ENCODE results near the gene CACNA2D3.

Gene CACNA2D3

DNA sequence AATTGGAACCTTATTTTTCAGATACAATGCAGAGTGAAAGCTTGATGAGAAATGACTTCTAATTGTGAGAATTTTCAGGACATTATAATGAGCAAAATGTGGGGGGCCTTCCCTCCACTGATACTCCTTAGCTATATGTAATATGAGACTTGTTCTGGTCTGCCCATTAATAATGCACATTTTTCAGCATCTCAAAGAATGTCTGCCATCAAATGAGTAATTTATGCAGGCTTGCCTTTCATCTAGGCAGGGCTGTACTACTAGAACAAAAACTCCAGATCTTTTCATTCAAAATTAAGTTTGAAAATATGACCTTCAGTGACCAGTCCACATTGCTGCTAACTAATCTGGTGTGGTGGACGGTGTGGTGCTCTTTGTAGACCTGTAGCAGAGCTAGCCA lies 678.1 kb downstream of the CACNA2D3 start:
- H3K27ac ChIP-seq (ENCODE audit: low read length), result no peak overlapping the region

DNA sequence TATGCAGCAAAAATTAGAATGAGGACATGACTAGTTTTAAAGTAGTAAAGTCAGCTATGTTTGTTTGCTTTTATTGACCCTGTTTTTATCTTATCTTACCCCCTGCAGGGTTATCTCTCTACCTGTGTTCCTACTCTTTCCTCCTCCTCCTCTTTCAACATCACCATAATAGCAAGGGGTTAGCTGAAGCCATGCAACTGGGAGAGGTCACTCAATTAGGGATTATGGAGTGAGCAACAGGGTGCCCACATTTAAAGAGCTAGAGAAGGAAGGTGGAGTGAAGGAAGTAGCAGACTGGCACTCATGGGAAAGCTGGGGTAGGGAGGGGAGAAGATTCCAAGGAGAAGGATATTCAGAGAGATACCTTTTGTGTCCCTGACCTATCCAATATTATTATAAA lies 679.6 kb downstream of the CACNA2D3 start:
- no peak overlapping the region for H3K27ac ChIP-seq (ENCODE audit: low read length)
- H3K9ac ChIP-seq (ENCODE audit: low read length), result no peak overlapping the region
- no peaks in the 10 kb centered on the region for H3K4me1 ChIP-seq (ENCODE audit: control insufficient read depth, low read depth, low read length)

More for the DNA sequence above, 678.1 kb downstream of the CACNA2D3 start:
- Histone ChIP-seq H3K4me1 (ENCODE audit: control insufficient read depth, low read depth, low read length) (no peaks in the 10 kb centered on the region), H3K9me3 (ENCODE audit: control insufficient read depth, low read depth, low read length) (peaks cover 6% of the 10 kb centered on the region), H3K4me3 (ENCODE audit: low read length) (no peak overlapping the region), H3K9ac (ENCODE audit: low read length) (no peak overlapping the region), H3K27me3 (ENCODE audit: control insufficient read depth, insufficient read depth, low read length) (no peaks in the 10 kb centered on the region), H3K36me3 (ENCODE audit: control insufficient read depth, low read depth, low read length) (no peaks in the 10 kb centered on the region)

GRCh38 chr3:54810401-54810800 lies 688.0 kb downstream of the CACNA2D3 start:
- Histone ChIP-seq H3K9ac (ENCODE audit: low read length) (no peak overlapping the region), H3K9me3 (ENCODE audit: control insufficient read depth, low read depth, low read length) (no peaks in the 10 kb centered on the region), H3K4me1 (ENCODE audit: control insufficient read depth, low read depth, low read length) (no peaks in the 10 kb centered on the region)

More for the DNA sequence above, 679.6 kb downstream of the CACNA2D3 start:
- Histone ChIP-seq H3K27me3 (ENCODE audit: control insufficient read depth, insufficient read depth, low read length) (no peaks in the 10 kb centered on the region), H3K36me3 (ENCODE audit: control insufficient read depth, low read depth, low read length) (no peaks in the 10 kb centered on the region), H3K4me3 (ENCODE audit: low read length) (no peak overlapping the region), H3K9me3 (ENCODE audit: control insufficient read depth, low read depth, low read length) (peaks cover 6% of the 10 kb centered on the region)

DNA sequence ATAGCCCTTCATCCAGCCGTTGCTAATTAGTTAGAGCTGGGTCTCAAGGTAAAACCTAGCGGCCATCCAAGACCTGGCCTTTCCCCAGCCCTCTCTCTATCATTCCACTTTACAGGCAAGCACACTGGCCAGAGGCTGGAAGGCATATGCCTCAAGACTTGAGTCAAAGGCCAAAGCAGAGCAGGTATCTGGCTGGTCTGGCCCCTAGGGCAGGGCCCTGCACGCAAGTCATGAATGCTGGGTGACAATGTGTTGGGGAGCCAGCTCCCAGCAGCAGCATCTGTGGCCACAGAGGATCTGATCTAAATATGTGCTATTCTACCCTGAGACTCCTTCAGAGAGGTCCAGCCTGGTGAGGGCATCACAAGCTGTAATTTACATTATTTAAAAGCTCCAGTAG lies 691.9 kb downstream of the CACNA2D3 start:
- H3K4me1 ChIP-seq (ENCODE audit: control insufficient read depth, low read depth, low read length), result no peaks in the 10 kb centered on the region
- H3K9me3 ChIP-seq (ENCODE audit: control insufficient read depth, low read depth, low read length), result no peaks in the 10 kb centered on the region
- H3K36me3 ChIP-seq (ENCODE audit: control insufficient read depth, low read depth, low read length), result no peaks in the 10 kb centered on the region
- peaks cover 47% of the 10 kb centered on the region for H3K27me3 ChIP-seq (ENCODE audit: control insufficient read depth, insufficient read depth, low read length)
- no peak overlapping the region for H3K9ac ChIP-seq (ENCODE audit: low read length)
- no peak overlapping the region for H3K27ac ChIP-seq (ENCODE audit: low read length)
- H3K4me3 ChIP-seq (ENCODE audit: low read length), result no peak overlapping the region

More at GRCh38 chr3:54810401-54810800, 688.0 kb downstream of the CACNA2D3 start:
- Histone ChIP-seq H3K4me3 (ENCODE audit: low read length) (no peak overlapping the region), H3K27me3 (ENCODE audit: control insufficient read depth, insufficient read depth, low read length) (peaks cover 9% of the 10 kb centered on the region), H3K36me3 (ENCODE audit: control insufficient read depth, low read depth, low read length) (no peaks in the 10 kb centered on the region), H3K27ac (ENCODE audit: low read length) (no peak overlapping the region)

GRCh38 chr3:54817628-54818027 lies 695.3 kb downstream of the CACNA2D3 start:
- H3K9me3 ChIP-seq (ENCODE audit: control insufficient read depth, low read depth, low read length), result no peaks in the 10 kb centered on the region
- H3K27me3 ChIP-seq (ENCODE audit: control insufficient read depth, insufficient read depth, low read length), result peaks cover 81% of the 10 kb centered on the region
- H3K9ac ChIP-seq (ENCODE audit: low read length), result no peak overlapping the region
- no peak overlapping the region for H3K27ac ChIP-seq (ENCODE audit: low read length)
- H3K36me3 ChIP-seq (ENCODE audit: control insufficient read depth, low read depth, low read length), result no peaks in the 10 kb centered on the region
- no peak overlapping the region for H3K4me3 ChIP-seq (ENCODE audit: low read length)
- peaks cover 7% of the 10 kb centered on the region for H3K4me1 ChIP-seq (ENCODE audit: control insufficient read depth, low read depth, low read length)

DNA sequence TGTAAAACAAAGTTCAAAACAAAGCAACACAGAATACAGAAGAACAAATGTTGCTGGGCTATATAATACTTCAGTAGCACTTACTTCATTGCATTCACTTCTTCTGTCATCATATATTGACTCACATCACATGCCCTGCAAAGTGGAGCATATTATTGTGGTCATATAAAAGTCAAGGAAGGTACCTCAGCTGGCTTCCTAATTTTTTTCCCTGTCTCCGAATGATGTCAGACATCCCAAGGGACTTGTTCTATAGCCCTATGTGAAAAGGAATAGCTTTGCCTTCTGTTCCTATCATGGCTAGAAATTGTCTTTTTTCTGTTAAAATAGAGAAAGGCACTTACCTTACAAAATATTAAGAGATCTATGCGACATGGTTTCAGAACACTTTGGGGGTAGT lies 696.1 kb downstream of the CACNA2D3 start:
- no peaks in the 10 kb centered on the region for H3K36me3 ChIP-seq (ENCODE audit: control insufficient read depth, low read depth, low read length)
- H3K9ac ChIP-seq (ENCODE audit: low read length), result no peak overlapping the region
- no peaks in the 10 kb centered on the region for H3K9me3 ChIP-seq (ENCODE audit: control insufficient read depth, low read depth, low read length)
- peaks cover 7% of the 10 kb centered on the region for H3K4me1 ChIP-seq (ENCODE audit: control insufficient read depth, low read depth, low read length)
- peaks cover 90% of the 10 kb centered on the region for H3K27me3 ChIP-seq (ENCODE audit: control insufficient read depth, insufficient read depth, low read length)
- no peak overlapping the region for H3K4me3 ChIP-seq (ENCODE audit: low read length)
- no peak overlapping the region for H3K27ac ChIP-seq (ENCODE audit: low read length)

DNA sequence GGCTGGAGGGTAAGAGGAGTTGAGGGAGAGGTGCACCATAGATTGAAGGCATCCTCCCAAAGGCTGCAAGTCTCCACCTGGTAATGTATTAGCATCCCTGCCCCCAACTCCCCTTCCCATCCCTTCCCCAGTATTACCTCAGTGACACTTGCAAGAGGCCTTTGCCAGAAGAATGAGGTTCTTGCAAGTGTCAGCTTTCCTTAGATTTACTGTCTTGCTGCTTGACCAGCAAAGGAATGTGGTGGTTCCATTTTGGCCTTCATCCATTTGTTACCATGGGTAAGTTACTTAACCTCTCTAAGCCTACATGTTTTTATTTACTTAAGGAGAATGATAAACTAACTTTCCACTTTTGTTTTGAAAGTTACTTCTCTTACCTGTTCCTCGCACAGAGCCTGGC lies 696.6 kb downstream of the CACNA2D3 start:
- H3K27me3 ChIP-seq (ENCODE audit: control insufficient read depth, insufficient read depth, low read length), result peaks cover 94% of the 10 kb centered on the region
- H3K9ac ChIP-seq (ENCODE audit: low read length), result no peak overlapping the region
- no peak overlapping the region for H3K4me3 ChIP-seq (ENCODE audit: low read length)
- H3K9me3 ChIP-seq (ENCODE audit: control insufficient read depth, low read depth, low read length), result no peaks in the 10 kb centered on the region
- no peak overlapping the region for H3K27ac ChIP-seq (ENCODE audit: low read length)
- no peaks in the 10 kb centered on the region for H3K36me3 ChIP-seq (ENCODE audit: control insufficient read depth, low read depth, low read length)
- H3K4me1 ChIP-seq (ENCODE audit: control insufficient read depth, low read depth, low read length), result peaks cover 7% of the 10 kb centered on the region

DNA sequence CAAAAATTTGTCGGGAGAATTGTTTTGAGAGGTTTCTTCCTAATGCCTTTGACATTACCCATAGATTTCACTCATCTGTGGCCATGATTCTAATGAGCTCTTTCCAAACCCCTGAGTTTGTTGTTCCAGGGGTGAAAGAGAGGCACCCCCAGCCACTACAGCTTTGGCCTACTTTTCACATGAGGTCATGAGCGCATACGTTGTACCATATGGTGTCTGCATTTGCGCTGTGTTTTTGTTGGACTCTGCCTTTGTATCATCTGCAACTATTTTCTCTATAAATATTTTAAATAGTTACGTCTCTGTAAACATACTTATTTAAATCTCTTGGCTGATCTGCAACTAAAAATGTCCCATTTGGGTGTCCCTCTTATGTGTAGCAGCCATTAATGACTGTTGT lies 697.6 kb downstream of the CACNA2D3 start:
- Histone ChIP-seq H3K9me3 (ENCODE audit: control insufficient read depth, low read depth, low read length) (no peaks in the 10 kb centered on the region), H3K4me3 (ENCODE audit: low read length) (no peak overlapping the region), H3K4me1 (ENCODE audit: control insufficient read depth, low read depth, low read length) (peaks cover 7% of the 10 kb centered on the region), H3K27me3 (ENCODE audit: control insufficient read depth, insufficient read depth, low read length) (peaks cover 100% of the 10 kb centered on the region), H3K9ac (ENCODE audit: low read length) (no peak overlapping the region), H3K36me3 (ENCODE audit: control insufficient read depth, low read depth, low read length) (no peaks in the 10 kb centered on the region), H3K27ac (ENCODE audit: low read length) (no peak overlapping the region)

- Histone ChIP-seq H3K4me1 (ENCODE audit: control insufficient read depth, low read depth, low read length) (peaks cover 7% of the 10 kb centered on the region), H3K36me3 (ENCODE audit: control insufficient read depth, low read depth, low read length) (no peaks in the 10 kb centered on the region), H3K9ac (ENCODE audit: low read length) (no peak overlapping the region), H3K27me3 (ENCODE audit: control insufficient read depth, insufficient read depth, low read length) (peaks cover 93% of the 10 kb centered on the region), H3K9me3 (ENCODE audit: control insufficient read depth, low read depth, low read length) (no peaks in the 10 kb centered on the region), H3K4me3 (ENCODE audit: low read length) (no peak overlapping the region), H3K27ac (ENCODE audit: low read length) (no peak overlapping the region)
Observed at GRCh38 chr3:54822206-54822605, 699.9 kb downstream of the CACNA2D3 start.

- Histone ChIP-seq H3K4me3 (ENCODE audit: low read length) (no peak overlapping the region), H3K27ac (ENCODE audit: low read length) (no peak overlapping the region), H3K9me3 (ENCODE audit: control insufficient read depth, low read depth, low read length) (no peaks in the 10 kb centered on the region), H3K36me3 (ENCODE audit: control insufficient read depth, low read depth, low read length) (no peaks in the 10 kb centered on the region), H3K27me3 (ENCODE audit: control insufficient read depth, insufficient read depth, low read length) (peaks cover 52% of the 10 kb centered on the region), H3K9ac (ENCODE audit: low read length) (no peak overlapping the region), H3K4me1 (ENCODE audit: control insufficient read depth, low read depth, low read length) (peaks cover 3% of the 10 kb centered on the region)
Observed at GRCh38 chr3:54826251-54826691, 703.9 kb downstream of the CACNA2D3 start.

DNA sequence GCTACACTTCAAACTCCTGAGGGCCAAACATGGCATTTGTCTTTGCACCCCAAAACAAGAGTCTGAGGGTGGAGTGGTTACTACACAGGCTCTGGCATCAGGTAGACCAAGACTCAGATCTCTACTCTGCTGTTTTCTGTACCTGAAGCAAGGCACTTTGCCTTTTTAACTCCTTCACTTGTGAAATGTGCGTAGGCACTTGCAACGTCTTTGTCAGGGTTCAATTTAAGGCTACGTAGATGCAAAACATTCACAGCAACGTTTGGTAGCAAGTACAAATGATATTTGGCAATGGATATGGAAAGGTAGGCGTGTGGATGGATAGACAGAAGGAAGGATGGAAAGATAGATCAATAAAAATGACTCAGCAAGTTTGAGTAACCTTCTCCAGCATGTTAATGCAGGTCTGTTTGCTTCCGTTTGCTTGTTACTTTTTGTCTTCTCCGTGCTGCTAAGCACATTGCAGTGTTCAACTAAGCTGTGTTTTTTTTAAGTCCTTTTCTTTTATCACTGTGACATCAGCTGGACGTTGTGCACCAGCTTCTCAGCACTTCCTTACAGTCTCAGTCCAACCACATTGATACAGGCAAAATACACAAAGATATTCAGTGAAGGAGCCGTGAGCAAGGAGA lies 704.8 kb downstream of the CACNA2D3 start:
- no peaks in the 10 kb centered on the region for H3K36me3 ChIP-seq (ENCODE audit: control insufficient read depth, low read depth, low read length)
- no peaks in the 10 kb centered on the region for H3K4me1 ChIP-seq (ENCODE audit: control insufficient read depth, low read depth, low read length)
- H3K27ac ChIP-seq (ENCODE audit: low read length), result no peak overlapping the region
- H3K4me3 ChIP-seq (ENCODE audit: low read length), result no peak overlapping the region
- H3K9me3 ChIP-seq (ENCODE audit: control insufficient read depth, low read depth, low read length), result no peaks in the 10 kb centered on the region
- peaks cover 43% of the 10 kb centered on the region for H3K27me3 ChIP-seq (ENCODE audit: control insufficient read depth, insufficient read depth, low read length)
- no peak overlapping the region for H3K9ac ChIP-seq (ENCODE audit: low read length)

DNA sequence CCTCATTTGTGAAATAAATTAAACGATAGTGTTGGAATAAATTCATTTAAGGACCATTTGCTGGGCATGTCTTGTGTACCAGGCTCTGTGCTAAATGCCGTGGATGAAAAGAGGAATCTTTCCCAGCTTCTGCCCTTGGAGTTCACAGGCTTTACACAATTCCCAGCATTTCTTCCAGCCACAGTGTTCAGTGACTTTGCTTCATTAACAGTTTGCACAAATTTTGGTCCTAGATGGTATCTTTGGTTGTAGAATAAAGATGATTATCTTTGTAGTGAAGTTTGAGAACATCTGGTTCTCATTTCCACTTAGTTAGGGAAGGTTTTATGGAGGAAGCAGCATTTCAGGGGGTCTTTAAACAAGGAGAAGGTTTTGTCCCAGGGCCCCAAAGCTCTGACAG lies 705.4 kb downstream of the CACNA2D3 start:
- H3K27me3 ChIP-seq (ENCODE audit: control insufficient read depth, insufficient read depth, low read length), result peaks cover 37% of the 10 kb centered on the region

More for the DNA sequence above, 705.4 kb downstream of the CACNA2D3 start:
- no peaks in the 10 kb centered on the region for H3K4me1 ChIP-seq (ENCODE audit: control insufficient read depth, low read depth, low read length)
- no peaks in the 10 kb centered on the region for H3K9me3 ChIP-seq (ENCODE audit: control insufficient read depth, low read depth, low read length)
- no peaks in the 10 kb centered on the region for H3K36me3 ChIP-seq (ENCODE audit: control insufficient read depth, low read depth, low read length)
- no peak overlapping the region for H3K9ac ChIP-seq (ENCODE audit: low read length)
- H3K4me3 ChIP-seq (ENCODE audit: low read length), result no peak overlapping the region
- H3K27ac ChIP-seq (ENCODE audit: low read length), result no peak overlapping the region
